IPS DF 6.9 (cell line): ENCODE results near the gene BBS7.

Source experiments
- DNase-seq: peaks from one replicate; pipeline ENCODE4 v3.0.0-alpha.2; 2013; ENCODE audit warnings: low read depth, low spot score
- H3K27ac ChIP-seq: one replicate; pipeline ENCODE4 v1.5.1; 2013; ENCODE audit warnings: low read length, control low read depth
- H3K27me3 ChIP-seq: 2 replicates; pipeline ENCODE4 v1.6.1; 2013; ENCODE audit warnings: mild to moderate bottlenecking, low read length; ENCODE audit not compliant: control insufficient read depth, insufficient read depth
- H3K36me3 ChIP-seq: 2 replicates; pipeline ENCODE4 v1.6.1; 2013; ENCODE audit warnings: low read length; ENCODE audit not compliant: control insufficient read depth, insufficient read depth
- H3K4me1 ChIP-seq: 2 replicates; pipeline ENCODE4 v1.6.1; 2013; ENCODE audit warnings: low read length; ENCODE audit not compliant: control insufficient read depth, insufficient read depth
- H3K4me3 ChIP-seq: 2 replicates; pipeline ENCODE4 v1.5.1; 2013; ENCODE audit warnings: mild to moderate bottlenecking, low read length
- H3K9me3 ChIP-seq: 2 replicates; pipeline ENCODE4 v1.6.1; 2013; ENCODE audit warnings: low read length, inconsistent platforms; ENCODE audit not compliant: control insufficient read depth, insufficient read depth
- WGBS: extraction: QIAGEN DNeasy Blood & Tissue Kit; methylation state at CpG from one replicate; pipeline ENCODE4 v1.1.7; 2013; ENCODE audit warnings: mixed read lengths, missing lambda C conversion rate; ENCODE audit not compliant: insufficient read length, insufficient coverage; 5-methylcytosine and 5-hydroxymethylcytosine counted together

BBS7 gene

DNA sequence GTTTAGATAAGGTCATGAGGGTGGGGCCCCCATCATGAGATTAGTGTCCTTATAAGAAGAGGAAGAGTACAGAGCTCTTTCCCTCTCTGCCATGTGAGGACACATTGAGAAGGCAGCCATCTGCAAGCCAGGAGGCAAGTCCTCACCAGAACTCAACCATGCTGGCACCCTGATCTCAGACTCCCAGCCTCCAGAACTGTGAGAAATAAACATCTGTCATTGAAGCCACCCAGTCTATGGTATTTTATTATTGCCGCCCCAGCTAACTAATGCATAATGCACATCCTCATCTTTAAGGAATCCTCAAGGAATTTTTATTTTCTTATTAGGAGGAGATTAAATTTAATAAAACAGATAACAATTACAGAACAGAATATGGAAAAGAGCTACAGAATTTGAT lies 85.9 kb downstream of the BBS7 start:
- Histone ChIP-seq H3K9me3 (no peaks in the 10 kb centered on the region), H3K4me3 (no peak overlapping the region), H3K4me1 (no peaks in the 10 kb centered on the region), H3K27ac (no peak overlapping the region), H3K36me3 (no peaks in the 10 kb centered on the region), H3K27me3 (no peaks in the 10 kb centered on the region)
- no peak for DNase-seq
- WGBS = no CpG with 5 or more reads among the region's 1 CpG

DNA sequence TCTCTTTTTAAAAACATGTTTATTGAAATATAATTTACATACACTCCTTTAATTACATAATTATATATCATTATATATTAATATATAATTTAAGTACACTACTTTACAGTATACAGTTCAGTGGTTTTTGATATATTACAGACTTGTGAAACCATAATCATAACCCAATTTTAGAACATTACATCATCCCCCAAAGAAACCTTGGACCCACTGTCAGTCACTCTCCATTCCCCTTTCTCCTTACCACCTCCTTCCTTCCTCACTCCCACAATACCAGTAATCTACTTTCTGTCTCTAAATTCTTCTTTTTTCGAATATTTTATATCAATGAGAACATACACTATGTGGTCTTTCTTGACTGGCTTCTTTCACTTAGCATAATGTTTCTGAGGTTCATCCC lies 87.1 kb downstream of the BBS7 start:
- no peaks in the 10 kb centered on the region for H3K4me1 ChIP-seq
- DNase-seq = no peak
- H3K4me3 ChIP-seq = no peak overlapping the region
- no peak overlapping the region for H3K27ac ChIP-seq
- 100% methylated on average over 1 of the region's 1 CpG for WGBS
- H3K9me3 ChIP-seq = no peaks in the 10 kb centered on the region
- no peaks in the 10 kb centered on the region for H3K36me3 ChIP-seq
- H3K27me3 ChIP-seq = no peaks in the 10 kb centered on the region

DNA sequence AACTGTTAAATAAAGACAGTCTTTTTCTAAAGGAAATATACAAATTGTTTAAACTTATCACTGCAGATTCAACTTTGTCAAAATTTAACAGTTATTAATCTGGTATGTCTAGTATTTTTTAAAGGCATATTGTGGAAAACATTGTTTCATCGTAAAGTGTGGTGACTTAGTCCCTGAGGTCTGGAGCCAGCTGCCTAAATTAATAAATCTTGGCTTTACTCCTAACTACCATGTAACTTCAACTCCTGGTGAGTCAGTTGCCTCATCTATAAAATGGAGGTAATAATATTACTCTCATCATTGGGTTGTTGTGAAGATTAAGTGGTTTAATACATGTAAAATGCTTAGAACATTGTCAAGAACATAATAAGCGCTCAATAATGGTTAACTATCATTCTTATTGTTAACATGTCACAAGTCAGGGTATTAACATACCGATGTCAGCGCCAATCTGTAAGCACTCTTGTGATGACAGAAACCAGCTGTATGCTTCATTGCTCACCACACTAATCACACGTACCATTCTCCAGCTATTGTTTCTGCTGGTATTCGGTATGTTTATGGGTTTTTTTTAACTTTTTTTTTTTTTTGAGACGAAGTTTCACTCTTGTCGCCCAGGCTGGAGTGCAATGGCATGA lies 91.2 kb downstream of the BBS7 start:
- Histone ChIP-seq H3K9me3 (no peaks in the 10 kb centered on the region), H3K27me3 (no peaks in the 10 kb centered on the region), H3K27ac (no peak overlapping the region), H3K4me3 (no peak overlapping the region), H3K4me1 (no peaks in the 10 kb centered on the region), H3K36me3 (no peaks in the 10 kb centered on the region)
- no peak for DNase-seq
- no CpG with 5 or more reads among the region's 8 CpGs for WGBS

DNA sequence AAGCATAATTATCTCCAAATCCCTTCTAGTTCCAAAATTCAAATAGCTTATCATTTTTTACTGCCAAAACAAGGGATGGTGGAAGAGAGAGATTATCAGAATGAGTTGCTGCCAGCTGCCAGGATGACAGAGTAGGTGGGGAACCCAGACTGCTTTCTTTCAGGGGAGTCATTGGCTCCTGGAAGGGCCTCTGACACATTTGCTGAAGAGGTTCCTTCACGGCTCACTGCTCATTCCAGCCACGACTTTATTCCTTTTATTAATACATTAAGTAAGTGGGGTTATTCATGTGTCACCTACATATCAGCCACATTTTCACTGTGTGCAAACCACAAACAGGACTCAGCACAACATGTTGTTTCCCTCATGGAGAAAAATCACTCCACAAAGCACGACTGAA lies 92.6 kb downstream of the BBS7 start:
- H3K4me3 ChIP-seq = no peak overlapping the region
- H3K9me3 ChIP-seq = no peaks in the 10 kb centered on the region
- no peaks in the 10 kb centered on the region for H3K4me1 ChIP-seq
- no peak for DNase-seq
- H3K27me3 ChIP-seq = no peaks in the 10 kb centered on the region
- WGBS = no CpG with 5 or more reads among the region's 3 CpGs
- no peaks in the 10 kb centered on the region for H3K36me3 ChIP-seq
- no peak overlapping the region for H3K27ac ChIP-seq

DNA sequence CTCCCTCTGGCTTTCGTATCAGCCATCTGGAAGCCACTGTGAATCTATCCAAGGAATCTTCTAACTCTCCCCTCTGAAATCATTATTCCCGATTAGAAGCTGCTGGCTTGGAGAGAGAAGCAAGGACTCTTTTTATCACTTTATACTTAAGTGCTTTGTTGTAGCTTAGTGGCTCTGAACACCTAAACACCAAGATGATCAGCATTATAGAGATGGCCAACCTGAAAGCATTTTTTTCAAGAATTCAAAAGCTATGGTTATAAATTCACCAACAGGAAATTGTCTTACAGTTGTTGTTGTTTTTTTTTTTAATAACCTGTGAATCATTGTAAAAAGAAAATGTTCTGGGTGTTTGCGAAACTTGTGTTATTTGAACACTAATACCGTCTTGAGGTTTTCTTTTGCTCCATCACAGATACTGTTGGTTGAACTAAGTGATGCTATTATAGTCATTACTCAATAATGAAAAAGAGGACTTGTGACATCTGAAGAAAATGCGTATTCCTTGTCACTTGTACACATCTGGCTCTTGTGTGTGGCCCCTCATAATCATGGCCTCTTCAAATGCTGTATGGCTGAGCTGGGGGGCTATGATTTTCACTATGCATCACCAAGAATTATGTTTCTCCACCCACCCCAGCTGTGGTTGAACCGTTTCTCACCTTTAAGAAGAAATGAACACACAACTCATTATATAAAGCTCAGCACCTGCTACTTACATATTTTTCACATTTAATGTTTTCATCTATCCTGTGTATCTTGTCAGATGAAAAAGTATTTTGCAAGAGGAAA lies 93.5 kb downstream of the BBS7 start:
- H3K27me3 ChIP-seq = no peaks in the 10 kb centered on the region
- no CpG with 5 or more reads among the region's 6 CpGs for WGBS
- no peaks in the 10 kb centered on the region for H3K4me1 ChIP-seq
- H3K36me3 ChIP-seq = no peaks in the 10 kb centered on the region
- no peaks in the 10 kb centered on the region for H3K9me3 ChIP-seq
- DNase-seq = no peak
- H3K4me3 ChIP-seq = no peak overlapping the region
- no peak overlapping the region for H3K27ac ChIP-seq
